Measurements from ENCODE around the gene COA1.

GRCh38 chr7:43678315-43678714 is 51.0 kb downstream of the COA1 start:
- TF ChIP-seq CHD2 (IDR thresholded peaks at IDR 0.05; ENCODE audit: low read length, partially characterized antibody) (no peak), MAX (IDR thresholded peaks at IDR 0.05) (no peak)

Measured in A549 (cell line).